ENCODE measurements around the gene NOL12. TPM values are rescaled to one million over a fixed set of nuclear protein-coding genes. Genes with fewer than 3 reads are reported as not detected.

Gene NOL12
- polyA plus RNA-seq, 1 donor from 2014 or later: 90.0 TPM

- Histone ChIP-seq H3K36me3 (ENCODE audit: insufficient read depth, low read length) (no peaks in the 10 kb centered on the region), H3K9me3 (ENCODE audit: low read length) (no peaks in the 10 kb centered on the region), H3K79me2 (replicated peaks; ENCODE audit: insufficient read depth, low read length) (no peaks in the 10 kb centered on the region), H3K4me3 (ENCODE audit: low read length) (no peak overlapping the region), H3K27ac (ENCODE audit: low read length) (no peak overlapping the region), H3K9me2 (ENCODE audit: insufficient read depth, low read length) (no peaks in the 10 kb centered on the region), H3K9ac (ENCODE audit: low read length) (no peak overlapping the region), H3K4me2 (ENCODE audit: low read length) (no peak overlapping the region), H2AFZ (ENCODE audit: low read depth, low read length) (no peak overlapping the region), H3K27me3 (ENCODE audit: insufficient read depth, low read depth, low read length) (no peaks in the 10 kb centered on the region), H4K20me1 (ENCODE audit: insufficient read depth) (no peaks in the 10 kb centered on the region), H3F3A (ENCODE audit: insufficient read depth, low read length, poor library complexity, severe bottlenecking) (no peaks in the 10 kb centered on the region)
- TF ChIP-seq, protein P1, sequence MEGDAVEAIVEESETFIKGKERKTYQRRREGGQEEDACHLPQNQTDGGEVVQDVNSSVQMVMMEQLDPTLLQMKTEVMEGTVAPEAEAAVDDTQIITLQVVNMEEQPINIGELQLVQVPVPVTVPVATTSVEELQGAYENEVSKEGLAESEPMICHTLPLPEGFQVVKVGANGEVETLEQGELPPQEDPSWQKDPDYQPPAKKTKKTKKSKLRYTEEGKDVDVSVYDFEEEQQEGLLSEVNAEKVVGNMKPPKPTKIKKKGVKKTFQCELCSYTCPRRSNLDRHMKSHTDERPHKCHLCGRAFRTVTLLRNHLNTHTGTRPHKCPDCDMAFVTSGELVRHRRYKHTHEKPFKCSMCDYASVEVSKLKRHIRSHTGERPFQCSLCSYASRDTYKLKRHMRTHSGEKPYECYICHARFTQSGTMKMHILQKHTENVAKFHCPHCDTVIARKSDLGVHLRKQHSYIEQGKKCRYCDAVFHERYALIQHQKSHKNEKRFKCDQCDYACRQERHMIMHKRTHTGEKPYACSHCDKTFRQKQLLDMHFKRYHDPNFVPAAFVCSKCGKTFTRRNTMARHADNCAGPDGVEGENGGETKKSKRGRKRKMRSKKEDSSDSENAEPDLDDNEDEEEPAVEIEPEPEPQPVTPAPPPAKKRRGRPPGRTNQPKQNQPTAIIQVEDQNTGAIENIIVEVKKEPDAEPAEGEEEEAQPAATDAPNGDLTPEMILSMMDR (IDR thresholded peaks at IDR 0.05; ENCODE audit: poor library complexity, severe bottlenecking): no peak
- TF ChIP-seq TAF1 (IDR thresholded peaks at IDR 0.05; ENCODE audit: low read depth) (no peak), POLR2AphosphoS5 (IDR thresholded peaks at IDR 0.05) (no peak), MXI1 (conservative IDR thresholded peaks at IDR 0.05; ENCODE audit: poor library complexity, severe bottlenecking) (no peak), EZH2 (IDR thresholded peaks at IDR 0.05; ENCODE audit: borderline replicate concordance, insufficient read depth, low read length, poor library complexity, severe bottlenecking) (no peak), SMC3 (conservative IDR thresholded peaks at IDR 0.05; ENCODE audit: poor library complexity) (no peak), EP300 (conservative IDR thresholded peaks at IDR 0.05; ENCODE audit: poor library complexity, severe bottlenecking) (no peak), REST (IDR thresholded peaks at IDR 0.05; ENCODE audit: borderline replicate concordance) (no peak), RAD21 (conservative IDR thresholded peaks at IDR 0.05) (no peak)
Measured at GRCh38 chr22:37708580-37709444, 22.7 kb downstream of the NOL12 start.

DNA sequence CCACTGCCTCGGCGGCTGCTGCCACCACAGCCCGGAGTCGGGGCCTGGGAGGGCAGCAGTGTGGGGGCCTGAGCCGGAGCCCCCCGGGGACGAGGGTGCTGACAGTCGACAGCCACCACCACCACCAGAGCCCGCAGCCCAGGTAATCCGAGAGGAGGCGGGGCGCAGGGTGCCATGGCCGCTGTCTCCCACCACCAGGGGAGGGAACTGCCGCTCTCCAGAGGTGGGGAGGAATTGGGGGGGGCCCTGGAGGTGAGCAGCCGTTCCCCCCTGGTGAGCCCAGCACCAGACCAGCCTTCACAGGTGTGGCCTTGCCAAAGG lies 23.3 kb downstream of the NOL12 start:
- H3K27me3 ChIP-seq (ENCODE audit: insufficient read depth, low read depth, low read length): no peaks in the 10 kb centered on the region
- no peaks in the 10 kb centered on the region for H3K36me3 ChIP-seq (ENCODE audit: insufficient read depth, low read length)
- H2AFZ ChIP-seq (ENCODE audit: low read depth, low read length): no peak overlapping the region
- H3K79me2 ChIP-seq (replicated peaks; ENCODE audit: insufficient read depth, low read length): no peaks in the 10 kb centered on the region
- no peaks in the 10 kb centered on the region for H3F3A ChIP-seq (ENCODE audit: insufficient read depth, low read length, poor library complexity, severe bottlenecking)
- H3K9me3 ChIP-seq (ENCODE audit: low read length): no peaks in the 10 kb centered on the region
- no peak for TF ChIP-seq EP300 (conservative IDR thresholded peaks at IDR 0.05; ENCODE audit: poor library complexity, severe bottlenecking)
- TF ChIP-seq SMC3 (conservative IDR thresholded peaks at IDR 0.05; ENCODE audit: poor library complexity): no peak
- no peak for TF ChIP-seq REST (IDR thresholded peaks at IDR 0.05; ENCODE audit: borderline replicate concordance)
- TF ChIP-seq, protein P1 (IDR thresholded peaks at IDR 0.05; ENCODE audit: poor library complexity, severe bottlenecking): no peak
- no peak for TF ChIP-seq MXI1 (conservative IDR thresholded peaks at IDR 0.05; ENCODE audit: poor library complexity, severe bottlenecking)
- no peak for TF ChIP-seq RAD21 (conservative IDR thresholded peaks at IDR 0.05)
- TF ChIP-seq POLR2AphosphoS5 (IDR thresholded peaks at IDR 0.05): no peak
- no peak for TF ChIP-seq TAF1 (IDR thresholded peaks at IDR 0.05; ENCODE audit: low read depth)
- H3K27ac ChIP-seq (ENCODE audit: low read length): no peak overlapping the region
- no peaks in the 10 kb centered on the region for H4K20me1 ChIP-seq (ENCODE audit: insufficient read depth)
- H3K9ac ChIP-seq (ENCODE audit: low read length): no peak overlapping the region
- H3K4me3 ChIP-seq (ENCODE audit: low read length): no peak overlapping the region
- H3K9me2 ChIP-seq (ENCODE audit: insufficient read depth, low read length): no peaks in the 10 kb centered on the region
- H3K4me2 ChIP-seq (ENCODE audit: low read length): no peak overlapping the region
